ENCODE data around the gene C1GALT1. TPM values are rescaled to one million over a fixed set of nuclear protein-coding genes. Genes with fewer than 3 reads are reported as not detected.

The C1GALT1 gene
- total RNA-seq, 1 experiment from 2014 or later: 97.0 TPM

- DNase-seq: no peak
- no peak overlapping the region for H3K27ac Mint-ChIP-seq (ENCODE audit: unreplicated experiment)
Observed at GRCh38 chr7:7173956-7174632, 8.2 kb upstream of the C1GALT1 start.

DNA sequence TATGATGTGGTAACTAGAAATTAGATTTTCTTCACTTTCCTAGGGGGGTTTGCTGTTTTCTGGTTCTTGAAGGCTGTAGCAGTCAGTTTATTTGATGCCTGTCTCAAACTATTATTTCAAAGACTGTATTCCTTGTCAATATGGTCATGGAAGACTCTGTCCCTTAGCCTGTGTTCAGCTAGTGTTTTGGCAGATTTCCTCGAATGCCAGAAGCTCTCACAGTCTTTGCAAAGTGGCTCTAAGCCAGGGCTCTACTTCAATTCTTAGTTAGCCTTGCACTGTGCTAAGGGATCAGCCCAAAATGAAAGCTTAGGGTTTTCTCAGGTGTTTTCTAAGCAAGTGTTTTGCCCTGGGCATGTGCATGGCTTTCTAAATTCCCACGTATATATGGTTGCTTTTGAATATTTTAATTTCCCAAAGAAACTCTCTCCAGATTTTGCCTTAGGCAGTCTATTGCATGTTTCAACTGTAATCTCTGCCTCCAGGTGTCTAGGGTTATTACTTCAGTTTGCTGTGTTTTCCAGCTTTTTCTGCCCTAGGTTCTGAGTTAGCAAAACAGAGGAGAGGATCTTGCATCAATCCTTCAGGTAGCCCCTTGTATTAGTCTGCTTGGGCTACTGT, 7.2 kb upstream of the C1GALT1 start:
- no peak overlapping the region for H3K4me3 Mint-ChIP-seq (ENCODE audit: low read depth, unreplicated experiment)
- TF ChIP-seq, protein P1, sequence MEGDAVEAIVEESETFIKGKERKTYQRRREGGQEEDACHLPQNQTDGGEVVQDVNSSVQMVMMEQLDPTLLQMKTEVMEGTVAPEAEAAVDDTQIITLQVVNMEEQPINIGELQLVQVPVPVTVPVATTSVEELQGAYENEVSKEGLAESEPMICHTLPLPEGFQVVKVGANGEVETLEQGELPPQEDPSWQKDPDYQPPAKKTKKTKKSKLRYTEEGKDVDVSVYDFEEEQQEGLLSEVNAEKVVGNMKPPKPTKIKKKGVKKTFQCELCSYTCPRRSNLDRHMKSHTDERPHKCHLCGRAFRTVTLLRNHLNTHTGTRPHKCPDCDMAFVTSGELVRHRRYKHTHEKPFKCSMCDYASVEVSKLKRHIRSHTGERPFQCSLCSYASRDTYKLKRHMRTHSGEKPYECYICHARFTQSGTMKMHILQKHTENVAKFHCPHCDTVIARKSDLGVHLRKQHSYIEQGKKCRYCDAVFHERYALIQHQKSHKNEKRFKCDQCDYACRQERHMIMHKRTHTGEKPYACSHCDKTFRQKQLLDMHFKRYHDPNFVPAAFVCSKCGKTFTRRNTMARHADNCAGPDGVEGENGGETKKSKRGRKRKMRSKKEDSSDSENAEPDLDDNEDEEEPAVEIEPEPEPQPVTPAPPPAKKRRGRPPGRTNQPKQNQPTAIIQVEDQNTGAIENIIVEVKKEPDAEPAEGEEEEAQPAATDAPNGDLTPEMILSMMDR (IDR thresholded peaks at IDR 0.05; ENCODE audit: unreplicated experiment): no peak
- CTCF ChIA-PET: no interaction called here
- DNase-seq: no peak
- peaks cover 13% of the 10 kb centered on the region for H3K36me3 Mint-ChIP-seq (ENCODE audit: insufficient read depth, unreplicated experiment)
- peaks cover 14% of the 10 kb centered on the region for H3K9me3 Mint-ChIP-seq (ENCODE audit: low read depth, unreplicated experiment)
- intact Hi-C loops (cut with micrococcal nuclease; ENCODE audit: unreplicated experiment): loop anchor here (5.0 kb wide), 1 partner anchor 213 kb away; no protein-coding TSS in a partner anchor
- peaks cover 36% of the 10 kb centered on the region for H3K4me1 Mint-ChIP-seq (ENCODE audit: low read depth, unreplicated experiment)
- H3K27ac Mint-ChIP-seq (ENCODE audit: unreplicated experiment): no peak overlapping the region
- no peaks in the 10 kb centered on the region for H3K27me3 Mint-ChIP-seq (ENCODE audit: unreplicated experiment)
- no TSS peak for BruUV-seq (replicated peaks)

More at GRCh38 chr7:7173956-7174632, 8.2 kb upstream of the C1GALT1 start:
- CTCF ChIA-PET: interaction anchor here (0.6 kb wide), 1 partner anchor 1680 kb away, joined by 3 read pairs; no protein-coding TSS in a partner anchor
- peaks cover 16% of the 10 kb centered on the region for H3K9me3 Mint-ChIP-seq (ENCODE audit: low read depth, unreplicated experiment)
- intact Hi-C loops (cut with micrococcal nuclease; ENCODE audit: unreplicated experiment): no loop called here
- no TSS peak for BruUV-seq (replicated peaks)
- peaks cover 13% of the 10 kb centered on the region for H3K36me3 Mint-ChIP-seq (ENCODE audit: insufficient read depth, unreplicated experiment)
- no peaks in the 10 kb centered on the region for H3K27me3 Mint-ChIP-seq (ENCODE audit: unreplicated experiment)
- H3K4me3 Mint-ChIP-seq (ENCODE audit: low read depth, unreplicated experiment): no peak overlapping the region
- peaks cover 32% of the 10 kb centered on the region for H3K4me1 Mint-ChIP-seq (ENCODE audit: low read depth, unreplicated experiment)
- TF ChIP-seq, protein P1 (IDR thresholded peaks at IDR 0.05; ENCODE audit: unreplicated experiment): no peak

DNA sequence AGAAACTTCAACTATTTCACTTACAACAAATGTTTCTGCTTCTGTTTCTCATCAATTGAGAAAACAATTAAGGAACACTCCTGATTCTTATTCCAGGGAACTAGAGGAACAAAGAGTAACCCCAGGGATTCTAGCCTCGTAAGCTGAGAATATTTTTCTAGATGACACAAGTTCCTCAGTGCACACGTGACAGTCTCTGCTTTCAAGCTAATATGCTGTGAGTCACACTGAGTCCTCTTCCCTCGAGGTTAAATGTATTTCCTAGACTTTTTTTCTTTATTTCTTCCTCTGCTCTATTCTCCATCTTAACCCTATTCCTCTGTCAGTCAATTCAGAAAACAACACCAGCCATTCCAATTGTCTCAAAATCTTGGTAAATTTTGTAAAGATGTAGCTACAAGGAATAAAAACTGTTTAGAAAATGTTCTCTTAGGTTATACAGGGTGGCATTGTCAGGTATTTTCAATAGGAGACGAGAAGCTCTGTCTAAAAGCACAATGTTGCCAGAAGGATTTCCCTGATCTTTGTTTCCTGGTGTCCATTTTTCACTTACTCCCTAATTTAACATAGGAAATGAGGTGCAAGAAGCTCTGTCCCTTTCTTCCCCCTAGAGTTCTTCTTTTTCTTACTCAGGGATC, 5.8 kb upstream of the C1GALT1 start:
- peak overlapping the region; percentile 53 for H3K4me3 Mint-ChIP-seq (ENCODE audit: low read depth, unreplicated experiment)
- BruUV-seq (replicated peaks): TSS peak; percentile 68
- intact Hi-C loops (cut with micrococcal nuclease; ENCODE audit: unreplicated experiment): loop anchor here (1.0 to 5.0 kb wide), 2 partner anchors 73 to 214 kb away; no protein-coding TSS in a partner anchor

DNA sequence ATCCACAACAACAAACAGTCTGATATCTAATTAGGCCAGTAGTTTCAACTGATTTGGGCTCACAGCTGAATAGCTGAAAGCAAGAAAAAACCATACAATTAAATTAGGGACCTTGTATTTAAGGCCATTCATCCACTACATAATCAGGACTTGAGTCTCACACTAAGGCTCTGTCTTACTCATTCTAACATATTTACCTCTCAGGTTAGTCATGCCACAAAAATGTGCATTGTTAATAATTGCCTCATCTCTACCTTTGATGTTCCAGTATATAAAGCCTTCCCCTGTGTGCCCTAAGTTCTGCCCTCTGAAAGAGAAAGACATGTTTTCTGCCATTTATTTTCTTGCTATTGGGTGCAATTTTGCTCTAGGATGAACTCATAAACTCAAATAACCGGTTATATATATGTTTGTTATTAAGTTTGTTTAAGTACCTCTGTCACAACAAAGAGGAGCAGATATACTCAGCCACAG, 5.3 kb upstream of the C1GALT1 start:
- peak; percentile 72 for DNase-seq
- Mint-ChIP-seq H3K4me3 (ENCODE audit: low read depth, unreplicated experiment) (peak overlapping the region; percentile 53), H3K9me3 (ENCODE audit: low read depth, unreplicated experiment) (peaks cover 13% of the 10 kb centered on the region), H3K4me1 (ENCODE audit: low read depth, unreplicated experiment) (peaks cover 51% of the 10 kb centered on the region), H3K27me3 (ENCODE audit: unreplicated experiment) (no peaks in the 10 kb centered on the region), H3K36me3 (ENCODE audit: insufficient read depth, unreplicated experiment) (peaks cover 19% of the 10 kb centered on the region), H3K27ac (ENCODE audit: unreplicated experiment) (peak overlapping the region; percentile 93)
- no TSS peak for BruUV-seq (replicated peaks)
- TF ChIP-seq, protein P1 (IDR thresholded peaks at IDR 0.05; ENCODE audit: unreplicated experiment): no peak
- CTCF ChIA-PET: interaction anchor here (0.6 to 1.3 kb wide), 9 partner anchors 40 to 280 kb away, joined by 3 to 5 read pairs (median 4); no protein-coding TSS in a partner anchor
- intact Hi-C loops (cut with micrococcal nuclease; ENCODE audit: unreplicated experiment): loop anchor here (5.0 kb wide), 1 partner anchor 215 kb away; no protein-coding TSS in a partner anchor

More for the DNA sequence above, 5.8 kb upstream of the C1GALT1 start:
- TF ChIP-seq, protein P1 (IDR thresholded peaks at IDR 0.05; ENCODE audit: unreplicated experiment): no peak
- Mint-ChIP-seq H3K4me1 (ENCODE audit: low read depth, unreplicated experiment) (peaks cover 45% of the 10 kb centered on the region), H3K9me3 (ENCODE audit: low read depth, unreplicated experiment) (peaks cover 13% of the 10 kb centered on the region), H3K36me3 (ENCODE audit: insufficient read depth, unreplicated experiment) (peaks cover 14% of the 10 kb centered on the region), H3K27me3 (ENCODE audit: unreplicated experiment) (no peaks in the 10 kb centered on the region), H3K27ac (ENCODE audit: unreplicated experiment) (peak overlapping the region; percentile 93)
- CTCF ChIA-PET: interaction anchor here (0.6 to 1.3 kb wide), 9 partner anchors 40 to 280 kb away, joined by 3 to 5 read pairs (median 4); no protein-coding TSS in a partner anchor
- DNase-seq: peak; percentile 33

Measured in Calu3 (cell line).